HTERT RPE-1 (cell line): ENCODE data around the gene REN.

ENCODE experiments used
- in situ Hi-C: fragments of 300-500 bp; cut with MboI; formaldehyde crosslinking; loops from 4 replicates; pipeline ENCODE4 v1.14.3; 2020; ENCODE audit warnings: low sequenced_read_pairs

Gene REN

DNA sequence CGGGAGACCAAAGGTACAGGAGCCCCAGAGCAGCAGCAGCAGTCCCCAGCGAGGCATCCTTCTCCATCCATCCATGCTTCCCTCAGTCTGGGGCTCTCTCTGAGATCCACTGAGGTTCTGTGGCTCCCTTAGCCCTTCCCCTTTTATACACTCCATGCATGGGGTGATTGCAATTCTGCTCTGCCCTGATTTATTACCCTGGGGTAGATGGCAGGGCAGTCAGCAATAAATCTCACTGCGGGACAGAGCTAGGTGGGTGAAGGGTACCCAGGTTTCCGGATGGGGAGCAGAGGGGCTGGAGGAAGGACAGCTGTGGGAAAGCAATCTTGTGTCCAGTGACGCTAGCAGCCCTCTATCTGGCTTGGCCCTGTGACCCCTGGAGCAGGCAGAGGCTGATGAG, at the start of gene REN:
Gene REN (minus strand): TSS at position 119 of the 400 bp plus-strand sequence. CDS start 44 bp downstream, at position 75.
- in situ Hi-C loops: loop anchor here (25.0 kb wide), 1 partner anchor 196 kb away; the partner anchor contains the start of gene PLEKHA6

DNA sequence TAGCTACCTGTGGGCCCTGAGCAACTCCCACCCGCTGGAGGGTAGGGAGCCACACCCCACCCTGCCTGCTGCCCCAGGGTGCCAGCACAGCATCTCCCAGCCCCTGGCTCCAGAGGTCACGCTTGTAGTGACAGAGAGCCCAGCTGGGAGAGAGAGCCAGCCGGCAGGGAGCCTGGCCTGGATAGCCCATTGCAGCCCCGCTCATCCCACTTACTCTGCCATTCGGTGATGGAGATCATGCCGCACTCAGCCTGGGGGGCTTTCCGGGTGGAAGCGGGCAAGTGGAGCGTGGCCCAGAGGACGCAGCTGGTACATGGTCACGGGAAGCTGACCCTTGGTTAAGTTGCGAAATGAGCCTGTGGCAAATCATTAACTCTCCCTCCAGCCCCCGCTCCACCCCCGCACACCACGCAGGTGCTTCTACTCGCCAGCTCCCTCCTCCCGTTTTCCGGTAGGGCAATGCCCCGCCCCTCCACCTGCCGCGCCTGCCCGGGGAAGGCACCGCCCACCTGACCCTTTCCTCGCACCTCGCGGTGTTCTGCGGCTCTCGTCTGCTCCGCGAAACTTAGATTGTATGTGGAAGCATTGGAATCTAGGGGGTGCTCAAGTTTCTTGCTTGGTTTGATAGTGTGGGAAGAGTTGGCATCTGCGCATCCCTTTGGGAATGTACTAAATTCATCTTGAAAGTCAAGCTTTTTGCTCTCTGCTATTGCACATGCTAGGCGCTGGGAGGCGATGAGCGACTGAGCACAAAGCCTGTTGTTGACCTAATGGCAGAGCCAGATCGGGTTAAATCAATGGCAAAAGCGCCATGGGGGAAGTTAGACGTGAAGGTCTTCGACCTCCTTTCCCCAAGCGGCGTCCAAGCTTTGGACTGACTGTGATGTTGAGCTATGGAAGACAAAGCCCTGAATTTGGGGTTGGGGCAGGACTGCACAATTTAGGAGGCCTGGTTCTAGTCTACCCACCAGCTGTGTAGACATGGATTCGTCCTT, 47.8 kb upstream of the REN start, which contains the start of gene GOLT1A:
Gene GOLT1A (minus strand): TSS at position 321 of the 995 bp plus-strand sequence. CDS start 82 bp downstream, at position 239.
- in situ Hi-C loops: no loop called here

DNA sequence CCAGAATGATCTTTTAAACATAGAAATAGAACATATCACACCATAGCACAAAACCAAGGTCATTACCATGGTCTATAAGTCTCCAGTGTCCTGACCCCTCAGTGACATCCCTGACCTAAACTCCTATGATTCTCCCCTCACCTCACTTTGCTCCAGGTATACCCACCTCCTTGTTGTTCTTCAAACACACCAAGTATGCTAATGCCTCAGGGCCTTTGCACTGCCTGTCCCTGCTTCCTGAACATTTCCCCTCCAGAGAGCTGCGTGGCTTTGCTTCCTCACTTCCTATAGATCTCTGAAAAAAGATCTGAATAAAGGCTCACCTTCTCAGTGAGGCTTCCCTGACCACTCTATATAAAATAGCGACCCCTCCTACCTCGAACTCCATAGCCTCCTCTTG, 46.6 kb upstream of the REN start:
- in situ Hi-C loops: no loop called here

DNA sequence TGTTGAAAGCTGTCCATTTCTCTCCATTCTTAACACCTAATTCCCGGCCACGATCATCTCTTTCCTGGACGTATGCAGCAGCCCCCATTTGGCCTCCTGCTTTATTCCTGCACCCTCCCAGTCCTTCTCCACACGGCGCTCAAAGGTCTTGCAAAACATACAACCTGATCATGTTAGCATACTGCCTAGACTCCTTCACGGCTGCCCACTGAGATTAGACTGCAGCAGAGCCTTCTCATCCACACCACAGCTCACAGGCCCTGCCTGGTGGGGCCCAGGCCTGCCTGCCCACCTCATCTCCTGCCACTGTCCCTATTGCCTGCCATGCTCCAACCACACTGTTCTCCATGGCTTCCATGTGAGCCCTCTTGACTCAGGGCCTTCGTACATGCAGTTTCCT, 44.9 kb upstream of the REN start:
- in situ Hi-C loops: no loop called here

DNA sequence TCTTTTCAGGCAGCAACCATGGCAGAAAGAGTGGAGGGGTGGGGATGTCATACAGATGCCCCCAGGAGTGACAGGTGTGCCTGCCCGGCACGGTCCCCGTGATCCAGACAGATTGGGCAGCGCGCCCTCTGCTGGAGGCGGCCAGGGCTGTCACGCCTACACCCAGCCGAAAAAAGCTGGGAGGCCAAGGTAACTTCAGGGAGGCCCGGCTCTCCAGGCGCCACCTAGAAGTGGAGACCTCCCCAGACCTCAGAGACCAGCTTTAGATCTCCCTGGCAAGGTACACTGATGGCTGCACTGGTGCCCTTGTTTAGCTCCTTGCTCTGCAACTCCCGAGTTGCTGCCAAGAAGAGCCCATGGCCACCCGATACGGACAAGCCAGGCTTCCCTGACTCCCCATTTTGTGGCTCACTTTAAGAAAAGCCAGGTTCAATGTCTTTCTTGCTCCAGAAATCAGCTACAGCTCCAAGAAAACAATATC, 41.0 kb upstream of the REN start:
- in situ Hi-C loops: no loop called here

DNA sequence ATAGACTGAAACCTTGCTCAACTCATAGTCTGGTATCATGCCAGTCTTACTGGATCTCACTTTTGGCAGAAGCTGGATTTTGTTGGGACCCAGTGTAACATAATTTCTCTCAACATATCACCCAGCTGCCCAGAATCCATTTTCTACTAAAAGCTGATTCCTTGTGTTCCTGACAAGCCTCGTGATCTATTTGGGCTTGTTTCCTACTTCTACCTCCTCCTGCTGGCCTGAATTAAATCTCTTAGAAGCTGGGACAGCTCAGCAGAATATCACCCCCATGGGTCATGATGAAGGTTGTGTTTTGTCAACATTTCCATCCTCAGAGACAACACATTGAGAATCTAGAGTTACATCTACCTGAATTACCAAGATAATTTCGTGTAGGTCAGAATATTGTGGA, 40.0 kb upstream of the REN start:
- in situ Hi-C loops: no loop called here

DNA sequence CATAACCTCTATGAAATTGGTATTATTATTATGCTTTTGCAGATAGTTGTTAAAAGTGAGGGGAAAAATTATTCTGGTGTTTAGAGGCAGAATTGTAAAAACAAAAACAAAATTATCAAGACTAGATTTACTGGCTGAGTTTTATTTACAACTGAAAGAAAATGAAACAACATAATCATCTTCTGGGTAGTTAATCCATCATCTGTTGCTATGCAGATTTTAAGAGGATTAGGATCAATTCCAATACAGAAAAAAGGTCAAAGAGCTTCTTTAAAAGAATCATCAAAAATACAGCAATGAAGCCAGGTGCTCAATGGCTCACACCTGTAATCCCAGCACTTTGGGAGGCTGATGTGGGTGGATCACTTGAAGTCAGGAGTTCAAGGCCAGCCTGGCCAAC, 39.3 kb upstream of the REN start:
- in situ Hi-C loops: no loop called here

DNA sequence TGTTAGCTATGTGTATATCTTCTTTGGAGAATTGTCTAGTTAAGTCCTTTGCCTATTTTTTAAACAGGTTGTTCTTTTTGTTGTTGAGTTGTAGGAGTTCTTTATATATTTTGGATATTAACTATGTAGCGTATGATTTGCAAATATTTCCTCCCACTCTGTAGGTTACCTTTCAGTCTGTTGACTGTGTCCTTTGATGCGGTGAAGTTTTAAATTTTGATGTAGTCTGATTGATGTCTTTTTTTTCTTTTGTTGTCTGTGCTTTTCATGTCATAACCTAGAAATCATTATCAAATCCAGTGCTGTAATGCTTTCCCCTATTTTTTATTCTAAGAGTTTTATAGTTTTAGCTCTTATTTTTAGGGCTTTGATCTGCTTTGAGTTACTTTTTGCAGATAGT, 38.8 kb upstream of the REN start:
- in situ Hi-C loops: no loop called here

DNA sequence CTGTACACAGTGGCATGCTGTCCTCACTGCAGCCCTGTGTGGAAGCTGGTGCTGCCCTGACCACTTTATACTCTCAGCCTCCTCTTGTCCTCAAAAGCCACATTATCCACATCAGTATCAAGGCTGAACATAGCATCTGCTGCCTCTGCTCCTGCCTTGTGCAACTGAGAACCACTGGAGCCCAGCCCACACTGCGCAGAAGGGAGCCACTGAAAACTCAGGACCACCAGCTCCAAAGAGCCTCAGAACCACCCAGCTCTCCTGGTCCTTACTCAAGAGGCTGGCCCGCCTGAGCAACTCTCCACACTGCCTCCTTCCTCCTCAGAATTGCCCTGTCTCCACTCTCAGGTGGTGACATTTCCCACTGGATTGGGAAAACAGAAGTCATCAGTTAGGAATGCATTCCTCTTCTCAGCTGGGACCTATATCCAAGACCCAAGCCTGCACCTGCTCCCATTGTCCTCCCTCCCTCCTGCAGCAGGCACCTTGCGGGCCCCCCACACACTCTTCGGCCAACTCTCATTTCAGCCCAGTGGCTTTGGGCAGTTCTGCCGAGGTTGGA, 37.1 kb upstream of the REN start:
- in situ Hi-C loops: no loop called here

DNA sequence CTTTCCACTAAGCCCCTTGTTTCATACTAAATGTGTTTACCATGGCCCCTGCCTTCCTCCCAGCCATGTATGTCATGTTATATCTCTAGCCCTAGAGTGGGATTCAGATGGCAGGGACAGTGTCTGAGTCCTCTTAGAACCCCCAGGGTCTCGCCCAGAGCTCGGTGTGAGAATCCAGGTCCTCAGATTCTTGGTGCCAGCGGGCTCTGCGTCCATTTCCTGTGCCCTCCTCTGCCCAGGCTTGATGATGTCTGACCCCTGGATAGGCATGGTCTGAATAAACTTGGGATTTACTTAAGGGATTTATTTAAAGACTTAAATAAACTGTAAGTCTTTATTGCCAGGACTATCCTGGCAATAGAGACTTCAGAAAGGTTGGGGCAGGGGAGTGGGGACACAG, 36.3 kb upstream of the REN start:
- in situ Hi-C loops: no loop called here

DNA sequence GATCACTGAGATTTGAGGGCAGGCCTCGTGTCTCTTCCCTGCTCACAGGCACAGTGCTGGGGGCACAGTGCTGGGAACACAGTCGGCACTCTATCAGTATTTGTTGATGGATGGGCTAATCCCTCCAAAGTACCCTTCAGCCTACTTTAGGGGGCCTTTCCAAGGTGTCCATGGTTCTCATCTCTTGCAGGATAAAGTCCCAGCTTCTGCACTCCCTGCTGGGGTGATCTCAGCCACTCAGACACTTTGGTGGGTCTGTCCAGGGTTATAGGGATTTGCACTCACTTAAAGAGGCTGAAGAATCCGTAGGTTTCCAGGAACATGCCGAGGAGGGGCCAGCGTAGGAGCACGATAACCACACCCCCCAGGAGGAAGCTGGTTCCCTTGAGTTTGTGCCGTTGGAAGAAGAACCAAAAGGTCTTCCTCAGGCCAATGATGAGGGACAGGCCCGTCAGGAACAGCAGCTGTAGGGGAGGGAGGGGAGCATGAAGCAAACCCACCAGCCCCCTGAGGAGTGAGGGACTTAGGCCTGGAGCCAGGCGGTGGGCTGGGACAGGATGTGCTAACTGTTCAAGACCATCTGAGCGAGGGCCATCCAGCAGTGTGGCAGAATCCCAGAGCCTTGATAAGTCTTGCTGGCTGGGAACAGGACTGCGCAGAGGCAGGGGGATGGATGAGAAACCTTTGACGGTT, 35.4 kb upstream of the REN start:
- in situ Hi-C loops: no loop called here

DNA sequence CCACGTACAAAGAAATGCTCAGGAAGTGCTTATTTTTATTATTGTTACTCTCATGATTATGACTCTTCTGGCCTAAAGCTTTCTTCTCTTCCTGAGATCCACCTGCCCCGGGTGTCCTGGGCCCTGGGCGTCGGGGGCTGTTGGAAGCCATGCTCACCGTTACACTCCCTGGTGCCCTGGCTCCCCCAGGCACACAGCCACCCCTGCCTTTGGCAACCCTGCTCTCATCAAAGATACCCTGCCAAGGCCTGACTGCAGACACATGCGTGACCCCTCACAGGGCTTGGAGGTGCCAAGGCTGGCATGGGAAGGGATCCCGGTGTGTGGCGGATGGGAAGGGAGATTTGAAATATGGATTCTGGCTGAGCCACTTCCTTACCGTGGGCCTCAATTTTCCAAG, 33.4 kb upstream of the REN start:
- in situ Hi-C loops: no loop called here

DNA sequence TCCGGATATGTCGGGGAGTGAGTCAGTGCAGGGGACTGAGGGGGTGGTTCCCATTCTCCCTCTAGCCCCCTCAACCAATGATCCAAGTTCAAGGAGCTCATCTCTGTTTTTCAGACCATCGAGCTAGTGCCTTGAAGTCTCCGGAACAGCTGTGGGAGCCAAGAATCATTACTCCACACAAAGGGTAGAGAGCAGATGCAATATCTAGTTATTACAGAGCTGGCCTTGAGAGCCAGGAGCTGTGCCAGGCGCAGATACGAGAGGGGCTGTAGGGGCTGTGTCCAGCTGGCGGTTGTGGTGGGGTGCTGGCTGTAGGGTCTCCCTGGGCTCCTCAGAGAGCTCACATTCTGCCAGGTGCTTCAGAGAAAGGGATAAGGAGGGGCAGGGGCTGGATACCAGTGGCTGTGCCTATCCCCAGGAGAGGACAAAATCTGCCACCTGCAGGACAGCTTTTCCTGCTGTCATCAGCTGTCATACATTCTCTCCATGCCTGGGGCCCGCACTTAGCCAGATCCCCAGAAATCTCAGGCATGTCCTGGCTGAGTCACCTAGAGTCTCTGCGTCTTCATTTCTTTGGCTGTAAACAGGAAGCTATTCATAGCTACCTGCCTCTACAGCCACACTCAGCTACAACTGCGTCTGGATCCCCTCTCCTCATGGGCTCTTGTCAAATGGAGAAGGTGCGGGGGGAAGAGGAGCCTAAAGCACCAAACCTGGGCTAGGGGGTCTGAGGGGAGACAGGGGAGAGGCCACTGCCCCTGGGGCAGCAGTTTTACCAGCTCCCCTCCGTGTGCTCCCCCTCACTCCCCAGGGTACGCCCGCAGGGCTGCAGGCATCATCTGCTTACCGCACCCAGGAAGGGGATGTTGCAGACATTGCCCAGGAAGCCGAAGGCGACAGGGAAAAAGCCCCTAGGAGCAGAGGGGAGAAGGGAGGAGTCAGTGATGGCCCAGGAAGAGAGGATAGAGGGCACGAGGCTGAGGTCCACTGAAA, 32.5 kb upstream of the REN start:
- in situ Hi-C loops: no loop called here

DNA sequence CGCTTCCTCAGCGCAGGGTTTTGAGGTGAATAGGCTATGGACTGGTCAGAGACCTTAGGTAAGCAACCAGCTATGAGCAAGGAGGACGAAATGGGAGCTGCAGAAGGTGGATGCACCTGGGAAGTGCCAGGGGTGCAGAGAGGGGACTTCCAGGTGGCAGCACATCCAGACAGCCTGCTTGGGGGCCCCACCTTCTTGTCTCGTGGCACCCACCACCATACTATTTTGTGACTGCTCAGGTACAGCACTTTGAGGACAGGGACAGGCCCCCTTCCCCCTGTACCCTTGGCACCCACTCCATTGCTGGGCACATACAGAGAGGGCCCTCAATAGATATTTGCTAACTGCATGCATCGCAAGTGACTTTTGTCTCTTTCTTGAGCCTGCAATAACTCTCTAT, 30.9 kb upstream of the REN start:
- in situ Hi-C loops: no loop called here

DNA sequence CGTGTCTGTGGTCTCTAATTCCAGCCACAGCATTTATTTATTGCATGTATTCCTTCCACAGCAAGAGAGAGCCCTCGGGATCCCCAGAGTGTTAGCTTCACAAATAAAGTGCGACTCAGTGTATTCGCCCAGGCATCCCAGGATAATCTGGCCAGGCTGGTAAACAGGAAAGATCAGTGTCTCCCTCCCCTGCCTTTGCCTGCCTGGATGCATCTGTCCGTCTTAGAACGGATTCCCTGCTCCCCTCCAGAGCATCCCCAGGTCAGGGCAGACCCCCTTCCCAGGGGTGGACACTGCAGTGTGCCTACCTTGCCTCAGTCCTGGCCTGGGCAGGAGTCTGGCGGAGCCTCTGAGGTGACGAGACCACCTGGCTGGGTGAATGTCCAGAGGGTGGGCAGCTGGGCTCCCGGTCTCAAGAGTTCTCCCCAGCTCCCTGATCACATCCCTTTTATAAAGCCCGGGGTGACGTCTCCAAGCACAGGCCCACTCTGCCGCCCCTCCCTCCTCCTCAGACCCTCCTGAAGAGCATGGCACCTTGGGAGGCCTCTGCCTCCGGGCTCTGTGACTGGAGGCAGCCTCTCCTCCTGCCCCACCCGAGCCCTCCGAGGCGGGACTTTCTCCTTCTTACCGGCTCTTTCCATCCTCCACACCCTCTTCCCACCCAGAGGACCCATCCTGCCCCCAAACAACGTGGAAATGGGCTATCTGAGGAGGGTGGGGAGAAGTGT, 30.1 kb upstream of the REN start, which contains the start of gene KISS1:
Gene KISS1 (minus strand): TSS at position 424 of the 728 bp plus-strand sequence. CDS start 3,615 bp downstream, outside the sequence.
- in situ Hi-C loops: no loop called here

DNA sequence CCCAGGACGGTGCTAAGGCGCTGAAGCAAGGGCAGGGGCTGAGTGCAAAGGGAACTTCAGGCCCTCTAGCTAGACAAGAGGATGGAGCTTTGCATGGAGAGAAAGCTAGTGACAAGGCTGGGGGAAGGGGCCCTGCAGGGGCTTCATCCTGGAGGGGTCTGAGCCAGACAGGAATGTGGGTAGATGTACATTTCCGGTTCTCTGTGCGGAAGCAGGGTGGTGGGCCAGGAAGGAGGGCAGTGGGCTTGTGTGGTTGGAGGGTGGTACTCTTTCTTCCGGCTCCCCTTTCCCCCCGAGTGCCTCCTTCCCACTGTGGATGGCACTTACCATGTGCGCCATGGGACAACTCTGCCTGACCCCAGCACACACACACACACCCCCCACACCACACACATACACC, 28.6 kb upstream of the REN start:
- in situ Hi-C loops: no loop called here

DNA sequence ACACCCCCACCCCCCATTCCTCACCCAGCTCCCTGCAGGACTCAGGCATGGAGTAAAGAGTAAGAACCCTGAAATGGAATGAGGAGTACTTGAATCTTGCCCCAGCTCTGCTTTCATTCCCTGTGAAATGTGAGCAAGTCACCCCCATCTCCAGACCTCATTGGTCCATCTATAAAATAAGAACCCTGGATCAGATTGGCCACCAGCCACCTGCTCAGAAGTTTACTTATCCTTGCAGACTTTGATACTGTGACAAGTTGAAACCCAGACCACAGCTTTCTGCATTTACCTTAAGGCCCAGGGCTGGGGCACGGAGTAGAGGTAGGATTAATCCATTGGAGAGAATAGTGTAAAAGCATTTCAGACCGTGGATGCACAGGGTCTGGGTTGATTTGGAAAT, 27.9 kb upstream of the REN start:
- in situ Hi-C loops: no loop called here

DNA sequence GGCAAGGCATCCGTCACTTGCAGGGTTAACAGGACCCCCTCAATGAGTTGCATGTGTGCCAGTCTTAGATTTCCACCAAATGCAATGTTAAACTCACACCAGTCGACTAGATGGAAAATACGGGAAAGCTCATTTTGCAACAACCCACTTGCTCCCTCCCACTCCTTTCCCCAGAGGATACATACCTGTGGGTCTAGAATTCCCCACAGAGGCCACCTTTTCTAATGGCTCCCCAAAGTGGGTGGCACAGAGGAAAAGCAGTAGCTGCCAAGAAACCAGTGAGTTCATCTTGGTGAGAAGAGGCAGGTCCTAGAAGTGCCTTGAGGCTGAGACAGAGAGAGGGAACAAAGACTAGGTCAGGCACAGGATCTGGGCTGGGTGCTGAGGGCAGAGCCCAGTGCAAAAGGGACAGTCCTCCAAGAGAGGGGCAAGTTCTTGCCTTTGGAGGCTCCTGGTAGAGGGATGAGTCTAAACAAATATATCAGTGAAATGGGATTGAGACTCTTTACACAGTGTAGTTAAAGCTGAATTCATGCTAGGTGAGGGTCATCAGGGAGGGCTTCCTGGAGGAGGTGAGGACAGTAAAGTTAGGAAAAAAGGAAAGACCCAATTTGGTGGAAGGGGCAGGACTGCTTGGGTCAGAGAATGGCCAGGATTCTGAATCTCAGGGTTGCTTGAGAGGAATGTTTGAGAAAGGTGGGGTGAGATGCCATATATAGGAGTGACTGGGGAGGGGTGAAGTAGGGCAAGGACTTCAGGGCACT, 26.6 kb upstream of the REN start:
- in situ Hi-C loops: no loop called here

DNA sequence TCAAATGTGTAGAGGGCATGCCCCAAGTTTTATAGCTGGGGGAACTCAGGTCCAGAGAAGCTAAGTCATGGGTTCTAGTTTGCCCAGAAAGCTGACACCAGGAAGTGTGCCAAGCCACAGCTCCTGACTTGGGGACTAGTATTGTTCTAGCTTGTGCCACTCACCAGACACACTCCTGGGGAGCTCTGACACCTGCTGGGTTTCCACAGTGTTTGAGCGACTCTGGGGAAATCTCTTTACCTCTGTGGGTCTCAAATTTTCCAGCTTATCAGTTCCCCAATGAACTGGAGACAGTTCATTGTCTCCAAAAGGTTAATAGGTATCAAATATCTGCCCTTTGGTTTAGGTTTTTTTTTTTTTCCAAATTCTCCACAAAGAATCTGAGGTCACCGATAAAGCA, 25.9 kb upstream of the REN start:
- in situ Hi-C loops: no loop called here
